ENCODE results near the gene TSKU.

TSKU gene

DNA sequence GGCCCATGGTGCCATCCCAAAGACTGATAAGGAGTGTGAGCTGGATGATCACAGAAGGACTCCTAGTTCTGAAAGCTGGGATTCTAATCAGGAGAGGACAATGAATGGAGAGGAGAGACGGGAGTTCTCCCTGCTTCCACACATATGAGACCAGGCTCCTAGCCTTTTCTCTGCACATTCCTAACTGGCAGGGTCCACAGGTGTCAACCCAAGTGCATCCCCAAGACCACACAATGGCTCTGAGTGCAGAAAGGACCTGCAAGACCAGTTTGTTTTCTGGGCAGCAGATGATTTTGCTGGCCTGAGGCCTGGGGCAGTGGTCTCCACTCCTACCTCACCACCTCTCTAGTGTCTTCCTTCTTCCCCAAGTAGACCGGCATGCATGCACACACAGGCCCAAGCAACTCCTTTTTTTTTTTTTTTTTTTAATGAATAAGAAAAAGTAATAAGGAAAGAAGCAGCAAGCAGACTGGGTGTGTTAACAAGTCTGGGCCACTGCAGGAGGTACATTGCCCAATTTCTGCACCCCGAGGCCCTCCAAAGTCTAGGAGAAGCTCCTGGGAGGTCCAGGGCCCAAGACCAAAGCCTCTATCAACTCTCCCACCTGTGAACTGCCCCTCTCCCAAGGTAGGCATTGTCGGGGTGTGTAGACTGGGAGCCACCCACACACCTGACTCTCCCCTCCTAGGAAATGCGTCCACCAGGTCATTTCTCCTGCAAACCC lies 1.2 kb upstream of the TSKU start:
- H3K4me3 ChIP-seq (ENCODE audit: low read depth, low read length): peak overlapping the region; percentile 98
- no peak for DNase-seq (ENCODE audit: low read depth, low spot score)
- TF ChIP-seq, protein P1, sequence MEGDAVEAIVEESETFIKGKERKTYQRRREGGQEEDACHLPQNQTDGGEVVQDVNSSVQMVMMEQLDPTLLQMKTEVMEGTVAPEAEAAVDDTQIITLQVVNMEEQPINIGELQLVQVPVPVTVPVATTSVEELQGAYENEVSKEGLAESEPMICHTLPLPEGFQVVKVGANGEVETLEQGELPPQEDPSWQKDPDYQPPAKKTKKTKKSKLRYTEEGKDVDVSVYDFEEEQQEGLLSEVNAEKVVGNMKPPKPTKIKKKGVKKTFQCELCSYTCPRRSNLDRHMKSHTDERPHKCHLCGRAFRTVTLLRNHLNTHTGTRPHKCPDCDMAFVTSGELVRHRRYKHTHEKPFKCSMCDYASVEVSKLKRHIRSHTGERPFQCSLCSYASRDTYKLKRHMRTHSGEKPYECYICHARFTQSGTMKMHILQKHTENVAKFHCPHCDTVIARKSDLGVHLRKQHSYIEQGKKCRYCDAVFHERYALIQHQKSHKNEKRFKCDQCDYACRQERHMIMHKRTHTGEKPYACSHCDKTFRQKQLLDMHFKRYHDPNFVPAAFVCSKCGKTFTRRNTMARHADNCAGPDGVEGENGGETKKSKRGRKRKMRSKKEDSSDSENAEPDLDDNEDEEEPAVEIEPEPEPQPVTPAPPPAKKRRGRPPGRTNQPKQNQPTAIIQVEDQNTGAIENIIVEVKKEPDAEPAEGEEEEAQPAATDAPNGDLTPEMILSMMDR (IDR thresholded peaks at IDR 0.05; ENCODE audit: insufficient read depth, low read length, missing control alignments): no peak
- CTCF ChIA-PET: interaction anchor here (0.9 to 2.9 kb wide), 7 partner anchors 8 to 138 kb away, joined by 3 to 9 read pairs (median 7); no protein-coding TSS in a partner anchor
- POLR2A ChIA-PET: interaction anchor here (1.4 to 1.5 kb wide), 2 partner anchors 11 kb away, joined by 6 to 15 read pairs; no protein-coding TSS in a partner anchor

DNA sequence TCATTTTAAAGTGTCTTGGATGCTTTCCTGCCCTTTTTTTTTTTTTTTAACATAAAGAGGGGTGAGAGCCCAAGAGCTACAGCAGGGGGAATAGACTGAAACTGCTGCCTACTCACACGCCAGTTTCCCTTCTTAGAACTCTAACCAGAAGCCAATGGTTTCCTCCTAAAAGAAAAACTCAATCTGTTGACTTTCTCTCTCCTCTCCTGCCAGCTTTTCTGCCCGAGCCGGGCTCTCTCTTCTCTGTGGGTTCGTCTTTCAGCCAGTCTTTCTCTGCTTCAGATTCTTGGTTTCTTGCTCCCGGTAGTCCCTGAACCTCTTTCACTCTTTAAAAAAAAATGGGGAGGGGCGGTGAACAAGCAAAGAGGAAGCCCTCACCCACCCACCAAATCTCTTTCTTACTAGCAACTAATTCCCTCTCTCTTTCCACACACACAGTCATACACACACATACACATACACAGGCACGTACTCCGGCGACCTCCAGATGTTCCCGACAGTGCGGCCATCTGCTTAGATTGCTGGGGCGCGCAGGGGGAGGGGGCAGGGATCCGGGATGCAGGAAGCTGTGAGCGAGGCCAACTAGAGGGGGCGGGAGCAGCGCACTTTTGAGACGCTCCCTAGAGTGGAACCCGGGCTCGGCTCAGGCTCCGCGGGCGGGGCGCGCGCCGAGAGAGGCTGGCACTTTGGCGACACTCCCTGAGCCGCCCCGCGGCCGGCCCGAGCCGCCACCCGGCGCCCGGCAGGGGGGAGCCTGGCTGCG lies 444 bp upstream of the TSKU start:
- ChIA-PET CTCF (interaction anchor here (1.0 to 2.9 kb wide), 5 partner anchors 9 to 48 kb away, joined by 3 to 9 read pairs (median 8); no protein-coding TSS in a partner anchor), POLR2A (interaction anchor here (1.5 kb wide), 1 partner anchor 12 kb away, joined by 15 read pairs; no protein-coding TSS in a partner anchor)
- TF ChIP-seq, protein P1 (IDR thresholded peaks at IDR 0.05; ENCODE audit: insufficient read depth, low read length, missing control alignments): no peak
- peak; percentile 74 for DNase-seq (ENCODE audit: low read depth, low spot score)
- H3K4me3 ChIP-seq (ENCODE audit: low read depth, low read length): peak overlapping the region; percentile 98

DNA sequence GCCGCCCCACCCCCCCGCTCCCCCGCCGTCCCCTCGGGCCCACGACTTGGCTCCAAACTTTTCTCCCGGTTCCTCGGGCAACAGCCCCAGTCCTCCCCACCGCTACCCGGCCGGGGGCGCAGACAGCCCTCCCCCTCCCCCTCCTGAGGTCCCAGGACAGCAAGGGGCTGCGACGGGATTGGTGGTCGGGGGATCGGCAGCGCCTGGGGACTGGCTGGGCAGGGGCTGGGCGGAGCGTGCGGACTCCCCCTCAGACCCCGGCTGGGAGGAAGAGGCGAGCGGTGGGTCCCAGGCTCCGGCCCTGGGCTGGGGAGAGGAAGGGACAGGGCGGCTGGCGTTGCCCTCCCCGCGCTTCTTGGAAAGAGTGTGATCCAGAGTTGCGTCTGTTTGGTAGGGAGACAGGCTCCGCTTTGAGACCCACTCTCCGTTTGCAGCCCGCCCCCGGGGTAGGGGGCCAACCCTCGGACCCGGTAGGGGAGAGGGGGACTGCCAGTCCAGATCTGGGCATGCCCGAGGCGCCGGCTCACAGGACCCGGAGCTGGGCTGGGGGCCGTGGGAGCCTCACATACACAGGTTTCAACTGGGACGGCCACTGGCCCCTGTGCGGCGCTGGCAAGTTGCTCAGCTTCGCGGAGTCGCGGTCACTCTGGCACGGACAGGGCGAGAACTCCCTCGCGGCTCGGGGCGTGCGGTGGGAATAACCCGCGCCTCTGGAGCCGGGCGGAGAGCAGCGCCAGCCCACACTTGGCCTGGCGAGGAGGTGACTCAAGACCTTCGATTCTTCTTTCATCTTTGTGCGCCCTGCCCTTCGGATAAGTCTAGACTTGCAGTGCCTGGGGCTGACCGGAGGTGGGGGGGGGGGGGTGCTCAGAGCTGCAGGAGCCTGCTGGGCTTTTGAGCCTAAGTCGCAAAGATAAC lies 999 bp downstream of the TSKU start:
- CTCF ChIA-PET: interaction anchor here (1.0 kb wide), 2 partner anchors 14 to 18 kb away, joined by 5 to 7 read pairs; no protein-coding TSS in a partner anchor
- no peak for DNase-seq (ENCODE audit: low read depth, low spot score)
- peak overlapping the region; percentile 98 for H3K4me3 ChIP-seq (ENCODE audit: low read depth, low read length)
- TF ChIP-seq, protein P1 (IDR thresholded peaks at IDR 0.05; ENCODE audit: insufficient read depth, low read length, missing control alignments): no peak
- POLR2A ChIA-PET: no interaction called here

DNA sequence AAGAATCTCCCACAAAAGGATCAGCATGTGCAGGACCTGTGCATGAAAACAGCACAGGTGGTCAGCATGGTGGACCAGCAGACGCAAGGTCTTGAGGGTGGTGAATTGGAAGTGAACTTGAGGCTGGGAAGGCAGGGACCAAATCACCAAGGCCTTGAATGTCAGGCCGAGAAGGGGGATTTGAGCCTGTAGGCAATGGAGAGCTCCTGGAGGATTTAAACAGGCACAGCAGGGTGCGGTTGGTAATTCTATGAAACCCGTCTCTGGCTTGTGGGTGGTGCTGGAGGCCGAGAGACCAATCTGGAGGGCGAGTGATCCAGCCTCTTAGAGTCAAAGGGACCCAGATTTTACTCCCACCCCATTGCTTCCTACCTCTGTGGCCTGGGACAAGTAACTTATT lies 2.4 kb downstream of the TSKU start:
- no peak for DNase-seq (ENCODE audit: low read depth, low spot score)
- ChIA-PET CTCF (interaction anchor here (1.2 to 2.1 kb wide), 3 partner anchors 12 to 52 kb away, joined by 3 to 11 read pairs (median 8); no protein-coding TSS in a partner anchor), POLR2A (no interaction called here)
- H3K4me3 ChIP-seq (ENCODE audit: low read depth, low read length): peak overlapping the region; percentile 98
- TF ChIP-seq, protein P1 (IDR thresholded peaks at IDR 0.05; ENCODE audit: insufficient read depth, low read length, missing control alignments): no peak

DNA sequence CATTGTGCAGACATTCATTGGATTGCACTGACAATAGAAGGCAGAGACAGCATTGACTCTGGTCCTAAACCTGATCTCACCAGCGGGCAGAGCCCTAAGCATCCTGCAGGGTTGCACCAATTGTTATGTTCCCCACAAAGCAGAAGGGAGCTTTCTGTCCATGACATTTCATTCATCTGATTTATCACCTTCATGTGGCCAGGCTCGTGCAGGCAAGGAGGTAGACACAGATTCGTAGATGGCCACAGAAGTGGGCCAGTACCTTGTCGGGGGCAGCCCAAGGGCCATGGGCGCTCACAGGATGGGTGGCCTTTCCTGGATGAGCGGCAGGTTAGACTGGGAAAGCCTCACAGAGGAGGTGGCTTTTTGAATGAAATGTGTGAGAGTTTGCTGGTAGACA lies 2.9 kb downstream of the TSKU start:
- CTCF ChIA-PET: interaction anchor here (0.8 to 2.1 kb wide), 5 partner anchors 12 to 52 kb away, joined by 3 to 11 read pairs (median 3); no protein-coding TSS in a partner anchor
- TF ChIP-seq, protein P1 (IDR thresholded peaks at IDR 0.05; ENCODE audit: insufficient read depth, low read length, missing control alignments): no peak
- DNase-seq (ENCODE audit: low read depth, low spot score): no peak
- no peak overlapping the region for H3K4me3 ChIP-seq (ENCODE audit: low read depth, low read length)
- POLR2A ChIA-PET: no interaction called here

Measured in AG04449 (cell line).